ENCODE data around the gene REV3L. TPM values are rescaled to one million over a fixed set of nuclear protein-coding genes. Genes with fewer than 3 reads are reported as not detected.

REV3L gene
- total RNA-seq, 1 donor from 2014 or later: 40.5 TPM

GRCh38 chr6:111484633-111484930 is 1.6 kb upstream of the REV3L start:
- Mint-ChIP-seq H3K4me1 (ENCODE audit: low read depth) (peaks cover 24% of the 10 kb centered on the region), H3K36me3 (ENCODE audit: insufficient read depth) (peaks cover 12% of the 10 kb centered on the region)

GRCh38 chr6:111483736-111484632 is 966 bp upstream of the REV3L start:
- peaks cover 12% of the 10 kb centered on the region for H3K36me3 Mint-ChIP-seq (ENCODE audit: insufficient read depth)
- peaks cover 29% of the 10 kb centered on the region for H3K4me1 Mint-ChIP-seq (ENCODE audit: low read depth)
- no peak for TF ChIP-seq CTCF (IDR thresholded peaks at IDR 0.05; ENCODE audit: unreplicated experiment)
- H3K27me3 Mint-ChIP-seq: no peaks in the 10 kb centered on the region
- H3K27ac Mint-ChIP-seq: peak overlapping the region; percentile 99
- peak; percentile 62 for DNase-seq (ENCODE audit: low spot score, unreplicated experiment)
- no peaks in the 10 kb centered on the region for H3K9me3 Mint-ChIP-seq (ENCODE audit: low read depth)
- H3K4me3 Mint-ChIP-seq (ENCODE audit: low read depth): peak overlapping the region; percentile 99

More at GRCh38 chr6:111484633-111484930, 1.6 kb upstream of the REV3L start:
- Mint-ChIP-seq H3K27ac (peak overlapping the region; percentile 99), H3K9me3 (ENCODE audit: low read depth) (no peaks in the 10 kb centered on the region), H3K4me3 (ENCODE audit: low read depth) (peak overlapping the region; percentile 92), H3K27me3 (no peaks in the 10 kb centered on the region)
- TF ChIP-seq CTCF (IDR thresholded peaks at IDR 0.05; ENCODE audit: unreplicated experiment): no peak
- DNase-seq (ENCODE audit: low spot score, unreplicated experiment): no peak

- DNase-seq (ENCODE audit: low spot score, unreplicated experiment): peak; percentile 22
- no peak for TF ChIP-seq CTCF (IDR thresholded peaks at IDR 0.05; ENCODE audit: unreplicated experiment)
- Mint-ChIP-seq H3K36me3 (ENCODE audit: insufficient read depth) (peaks cover 5% of the 10 kb centered on the region), H3K27me3 (no peaks in the 10 kb centered on the region), H3K9me3 (ENCODE audit: low read depth) (no peaks in the 10 kb centered on the region), H3K27ac (peak overlapping the region; percentile 99), H3K4me1 (ENCODE audit: low read depth) (peaks cover 39% of the 10 kb centered on the region), H3K4me3 (ENCODE audit: low read depth) (peak overlapping the region; percentile 99)
These were observed 645 bp downstream of the REV3L start for GRCh38 chr6:111482188-111482958.

GRCh38 chr6:111481836-111482187 is 1.2 kb downstream of the REV3L start:
- H3K27ac Mint-ChIP-seq: peak overlapping the region; percentile 99
- no peaks in the 10 kb centered on the region for H3K27me3 Mint-ChIP-seq
- H3K4me1 Mint-ChIP-seq (ENCODE audit: low read depth): peaks cover 44% of the 10 kb centered on the region
- TF ChIP-seq CTCF (IDR thresholded peaks at IDR 0.05; ENCODE audit: unreplicated experiment): no peak
- peak overlapping the region; percentile 99 for H3K4me3 Mint-ChIP-seq (ENCODE audit: low read depth)
- no peak for DNase-seq (ENCODE audit: low spot score, unreplicated experiment)
- H3K36me3 Mint-ChIP-seq (ENCODE audit: insufficient read depth): peaks cover 2% of the 10 kb centered on the region
- H3K9me3 Mint-ChIP-seq (ENCODE audit: low read depth): no peaks in the 10 kb centered on the region

GRCh38 chr6:111480988-111481822 is 1.8 kb downstream of the REV3L start:
- Mint-ChIP-seq H3K36me3 (ENCODE audit: insufficient read depth) (no peaks in the 10 kb centered on the region), H3K27ac (peak overlapping the region; percentile 99), H3K4me3 (ENCODE audit: low read depth) (peak overlapping the region; percentile 99), H3K27me3 (no peaks in the 10 kb centered on the region), H3K4me1 (ENCODE audit: low read depth) (peaks cover 44% of the 10 kb centered on the region), H3K9me3 (ENCODE audit: low read depth) (no peaks in the 10 kb centered on the region)
- TF ChIP-seq CTCF (IDR thresholded peaks at IDR 0.05; ENCODE audit: unreplicated experiment): no peak
- DNase-seq (ENCODE audit: low spot score, unreplicated experiment): no peak

Data from progenitor cell of endocrine pancreas (in vitro differentiated cells).